AG10803 (cell line): ENCODE data around the gene ABHD17B.
"Not testable (repeated sequence)": the region's sequence is repeated elsewhere in the genome, so short reads cannot be mapped to it uniquely, and the experiment has no call there.

Source experiments
- DNase-seq: peaks from one replicate; pipeline ENCODE4 v3.0.0; 2010; ENCODE audit warnings: low read depth
- H3K4me3 ChIP-seq: 2 replicates; pipeline ENCODE4 v1.5.1; 2011; ENCODE audit warnings: mild to moderate bottlenecking, low read length, control low read depth
- TF ChIP-seq, protein P1 (sequence below): conservative IDR thresholded peaks from 2 replicates; pipeline ENCODE4 v1.5.1; 2011; ENCODE audit warnings: mild to moderate bottlenecking, low read length, control low read depth, inconsistent platforms

Gene ABHD17B

DNA sequence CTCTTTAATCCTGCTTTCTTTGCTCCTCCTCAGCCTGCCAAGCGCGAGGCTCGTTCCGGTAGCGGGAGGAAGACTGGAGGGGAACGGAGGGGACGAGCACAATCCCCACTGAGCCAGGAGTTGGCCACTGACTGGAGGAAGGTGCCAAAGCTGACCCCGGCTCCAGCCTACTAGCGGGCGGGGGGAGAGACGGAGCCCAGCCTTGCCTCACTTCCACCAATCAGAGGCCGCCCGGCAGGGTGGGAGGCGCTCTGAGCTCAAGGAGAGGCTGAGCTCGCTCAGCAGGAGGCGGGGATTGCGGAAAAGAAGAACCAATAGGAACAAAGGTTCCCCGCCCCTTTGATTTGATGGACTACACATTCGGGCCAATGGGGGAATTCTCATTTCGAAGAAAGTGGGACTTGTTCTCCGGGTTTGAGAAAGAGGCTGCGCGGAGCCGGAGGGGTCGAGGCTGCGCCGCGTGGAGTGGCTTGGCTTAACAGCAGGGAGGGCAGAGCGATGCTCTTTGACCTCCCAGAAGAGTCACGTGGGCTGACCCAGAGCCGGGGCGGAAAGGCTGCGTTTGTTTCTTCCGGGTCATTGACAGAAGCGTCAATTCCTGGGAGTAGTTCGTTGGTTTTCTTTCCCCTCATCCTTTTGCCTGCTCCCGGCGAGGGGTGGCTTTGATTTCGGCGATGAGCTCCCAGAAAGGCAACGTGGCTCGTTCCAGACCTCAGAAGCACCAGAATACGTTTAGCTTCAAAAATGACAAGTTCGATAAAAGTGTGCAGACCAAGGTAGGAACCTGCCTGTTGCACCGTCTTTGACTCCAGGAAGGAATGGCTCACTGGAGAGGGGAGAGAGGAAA lies at the start of gene ABHD17B, which contains the start of gene C9orf85:
Gene ABHD17B, minus strand, starts transcription at position 133 of the 847 bp plus-strand sequence. CDS start 36,113 bp downstream, outside the sequence.
Gene C9orf85, plus strand, starts transcription at position 579 of the 847 bp plus-strand sequence. Its CDS starts 96 bp downstream, at position 675.
- TF ChIP-seq, protein P1, sequence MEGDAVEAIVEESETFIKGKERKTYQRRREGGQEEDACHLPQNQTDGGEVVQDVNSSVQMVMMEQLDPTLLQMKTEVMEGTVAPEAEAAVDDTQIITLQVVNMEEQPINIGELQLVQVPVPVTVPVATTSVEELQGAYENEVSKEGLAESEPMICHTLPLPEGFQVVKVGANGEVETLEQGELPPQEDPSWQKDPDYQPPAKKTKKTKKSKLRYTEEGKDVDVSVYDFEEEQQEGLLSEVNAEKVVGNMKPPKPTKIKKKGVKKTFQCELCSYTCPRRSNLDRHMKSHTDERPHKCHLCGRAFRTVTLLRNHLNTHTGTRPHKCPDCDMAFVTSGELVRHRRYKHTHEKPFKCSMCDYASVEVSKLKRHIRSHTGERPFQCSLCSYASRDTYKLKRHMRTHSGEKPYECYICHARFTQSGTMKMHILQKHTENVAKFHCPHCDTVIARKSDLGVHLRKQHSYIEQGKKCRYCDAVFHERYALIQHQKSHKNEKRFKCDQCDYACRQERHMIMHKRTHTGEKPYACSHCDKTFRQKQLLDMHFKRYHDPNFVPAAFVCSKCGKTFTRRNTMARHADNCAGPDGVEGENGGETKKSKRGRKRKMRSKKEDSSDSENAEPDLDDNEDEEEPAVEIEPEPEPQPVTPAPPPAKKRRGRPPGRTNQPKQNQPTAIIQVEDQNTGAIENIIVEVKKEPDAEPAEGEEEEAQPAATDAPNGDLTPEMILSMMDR = no peak
- peak within 1 kb of the TSS; percentile 76 for H3K4me3 ChIP-seq
- peak; percentile 99 for DNase-seq

DNA sequence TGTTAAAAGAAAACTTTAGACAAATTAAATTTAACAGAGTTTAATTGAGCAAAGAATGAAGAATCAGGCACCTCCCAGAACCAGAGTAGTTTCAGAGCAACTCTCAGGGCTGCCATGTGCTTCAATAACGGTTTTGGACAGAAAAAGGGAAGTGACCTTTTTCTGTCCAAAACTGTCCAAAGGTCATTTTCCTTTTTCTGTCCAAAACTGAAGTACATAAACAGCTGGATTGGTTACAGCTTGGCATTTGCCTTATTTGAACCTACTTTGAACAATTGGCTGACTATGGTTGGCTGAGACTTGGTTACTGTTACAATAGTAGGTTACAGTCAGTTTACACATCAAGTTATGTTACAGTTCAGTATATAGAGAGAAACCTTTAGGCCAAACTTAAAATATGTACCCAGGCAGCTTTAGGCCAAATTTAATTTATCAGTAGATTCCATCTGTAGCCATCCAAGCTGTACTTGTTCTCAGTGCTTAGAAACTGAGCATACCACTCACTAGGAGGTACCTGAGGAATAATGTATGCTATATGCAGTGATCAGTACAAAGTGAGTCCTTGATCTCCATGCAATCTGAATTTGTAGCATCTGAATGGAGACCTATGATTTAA lies 44.4 kb upstream of the ABHD17B start:
- no peak for DNase-seq
- TF ChIP-seq, protein P1 = no peak
- H3K4me3 ChIP-seq = no peak overlapping the region

DNA sequence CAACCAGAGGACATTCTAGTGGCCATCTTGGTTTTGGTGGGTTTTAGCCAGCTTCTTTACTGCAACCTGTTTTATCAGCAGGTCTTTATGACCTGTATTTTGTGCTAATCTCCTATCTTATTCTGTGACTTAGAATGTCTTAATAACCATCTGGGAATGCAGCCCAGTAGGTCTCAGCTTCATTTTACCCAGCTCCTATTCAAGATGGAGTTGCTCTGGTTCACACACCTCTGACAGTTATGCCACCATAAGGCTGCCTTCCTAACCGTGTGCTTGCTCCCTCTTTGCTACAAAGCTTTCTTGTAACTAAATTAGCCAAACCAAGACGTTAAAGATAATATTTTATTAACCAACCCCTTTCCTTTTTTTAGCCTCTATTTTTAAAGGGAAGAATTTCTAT lies 43.7 kb upstream of the ABHD17B start:
- H3K4me3 ChIP-seq, DNase-seq: not testable (repeated sequence)

DNA sequence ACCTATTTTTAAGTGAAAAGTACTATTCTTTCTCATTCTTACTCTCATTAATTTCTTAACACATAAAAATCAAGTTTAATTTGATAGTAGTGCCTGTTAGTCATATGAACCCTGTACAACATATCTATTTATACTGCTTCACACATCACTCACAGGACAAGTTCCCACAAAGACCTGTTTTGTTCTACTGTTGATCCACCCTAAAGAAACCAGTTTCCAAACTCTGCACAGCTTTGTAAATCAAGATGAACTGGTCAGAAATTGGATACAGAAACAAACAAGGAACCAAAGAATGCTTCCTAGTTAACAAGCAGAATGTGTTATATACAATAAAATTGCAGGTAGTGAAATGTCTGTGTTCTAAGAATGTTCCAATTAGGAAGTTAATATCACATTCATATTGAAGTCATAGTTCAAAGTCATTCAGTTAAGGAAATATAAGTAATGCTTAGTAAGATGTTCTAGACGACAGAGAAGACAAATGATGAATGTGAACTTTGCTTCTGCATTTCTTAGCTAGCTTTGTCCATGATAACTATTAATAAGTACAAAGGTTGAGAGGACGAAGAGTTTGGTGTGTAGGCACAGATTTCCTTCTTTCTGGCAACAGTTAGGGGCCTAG lies 33.9 kb upstream of the ABHD17B start:
- DNase-seq = no peak
- TF ChIP-seq, protein P1 = no peak
- H3K4me3 ChIP-seq = no peak overlapping the region

DNA sequence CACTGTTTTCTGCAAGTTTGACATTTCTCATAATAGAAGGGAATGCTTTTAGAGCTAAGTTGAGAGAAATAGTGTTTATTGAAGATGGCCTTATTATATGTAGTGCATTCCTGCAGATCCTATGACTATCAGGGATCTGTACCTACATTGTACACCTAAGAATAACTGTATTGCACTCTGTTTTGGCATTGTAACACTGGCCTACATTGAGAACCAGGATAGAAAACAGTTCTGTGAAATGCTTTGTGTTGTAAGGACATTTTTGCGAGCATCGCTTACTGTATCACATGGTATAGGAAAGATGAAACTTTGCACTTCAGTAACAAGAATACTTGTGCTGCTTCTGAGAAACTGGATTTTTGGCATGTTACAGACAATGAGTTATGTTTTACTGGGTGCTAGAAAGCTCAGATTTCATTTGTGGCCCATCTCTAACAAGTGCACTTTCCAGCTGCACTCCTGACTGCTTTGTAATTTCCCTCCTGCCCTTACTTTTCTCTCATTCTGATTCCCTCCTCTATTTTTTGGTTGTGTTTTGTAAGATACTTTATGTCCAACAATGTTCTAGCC lies 31.1 kb upstream of the ABHD17B start:
- no peak for DNase-seq
- H3K4me3 ChIP-seq = no peak overlapping the region
- TF ChIP-seq, protein P1 = no peak

DNA sequence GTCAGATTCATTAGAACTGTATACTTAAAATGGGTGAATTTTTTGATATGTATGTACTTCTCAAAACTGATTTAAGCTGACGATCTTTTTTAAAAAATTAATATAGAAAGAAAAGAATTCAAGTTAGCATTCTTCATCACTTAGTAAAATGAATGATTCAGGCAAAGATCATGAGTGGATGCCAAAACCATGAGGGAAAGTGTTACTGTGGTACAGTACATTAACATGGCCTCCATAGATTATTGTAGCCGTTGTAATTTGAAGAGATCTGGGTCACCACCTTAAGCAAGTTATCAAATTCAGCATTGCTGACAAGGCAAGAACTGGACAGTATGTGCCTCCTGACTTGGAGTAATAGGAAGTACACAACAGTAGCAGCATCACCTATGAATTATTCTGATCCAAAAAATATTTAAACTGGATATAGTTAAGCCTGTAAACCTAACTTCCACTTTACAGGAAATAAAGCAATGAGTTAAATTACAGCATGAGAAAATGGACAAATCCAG lies 30.1 kb upstream of the ABHD17B start:
- TF ChIP-seq, protein P1 = no peak
- no peak overlapping the region for H3K4me3 ChIP-seq
- DNase-seq = peak; percentile 35

DNA sequence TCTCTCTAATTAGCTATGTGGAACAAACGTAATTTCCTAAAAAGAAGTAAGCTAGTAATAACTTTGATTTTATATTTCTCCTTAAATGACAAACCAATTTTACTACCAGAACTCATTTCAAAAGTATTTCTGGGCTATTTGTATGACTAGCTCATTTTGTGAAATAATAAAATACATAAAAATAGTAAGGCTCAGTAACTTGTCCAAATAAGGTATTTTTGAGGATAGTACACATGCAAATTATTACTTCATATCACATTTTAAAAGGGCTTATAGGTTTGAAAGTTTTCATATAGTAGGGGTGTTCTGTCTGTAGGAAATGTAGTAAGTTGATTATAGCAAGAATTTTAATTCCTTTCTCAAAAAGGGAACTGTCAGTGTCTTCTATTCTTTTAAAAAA lies 26.9 kb upstream of the ABHD17B start:
- DNase-seq = no peak
- H3K4me3 ChIP-seq = no peak overlapping the region
- TF ChIP-seq, protein P1 = no peak
